GM12874 (cell line): ENCODE results near the gene APBA1.

Experiments used
- TF ChIP-seq, protein P1 (sequence below): IDR thresholded peaks from 2 replicates; pipeline ENCODE4 v1.5.1; 2011; ENCODE audit warnings: low read depth, mild to moderate bottlenecking, control low read depth, low read length, moderate library complexity; ENCODE audit not compliant: insufficient read depth

Gene APBA1

DNA sequence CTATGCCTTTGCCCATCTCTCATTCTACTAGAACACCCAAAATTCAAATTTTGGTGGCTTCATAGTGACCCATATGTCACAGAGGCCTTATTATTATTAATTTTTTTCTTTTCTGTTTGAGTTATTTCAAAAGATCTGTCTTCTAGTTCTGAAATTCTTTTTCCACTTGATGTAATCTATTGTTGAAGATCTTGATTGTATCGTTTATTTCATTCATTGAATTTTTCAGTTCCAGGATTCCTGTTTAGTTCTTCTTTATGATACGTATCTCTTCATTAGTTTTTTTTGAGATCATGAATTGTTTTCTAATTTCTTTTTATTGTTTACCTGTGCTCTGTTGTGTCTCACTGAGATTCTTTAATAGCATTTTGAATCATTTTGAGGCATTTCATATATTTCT lies 24.6 kb upstream of the APBA1 start:
- TF ChIP-seq, protein P1, sequence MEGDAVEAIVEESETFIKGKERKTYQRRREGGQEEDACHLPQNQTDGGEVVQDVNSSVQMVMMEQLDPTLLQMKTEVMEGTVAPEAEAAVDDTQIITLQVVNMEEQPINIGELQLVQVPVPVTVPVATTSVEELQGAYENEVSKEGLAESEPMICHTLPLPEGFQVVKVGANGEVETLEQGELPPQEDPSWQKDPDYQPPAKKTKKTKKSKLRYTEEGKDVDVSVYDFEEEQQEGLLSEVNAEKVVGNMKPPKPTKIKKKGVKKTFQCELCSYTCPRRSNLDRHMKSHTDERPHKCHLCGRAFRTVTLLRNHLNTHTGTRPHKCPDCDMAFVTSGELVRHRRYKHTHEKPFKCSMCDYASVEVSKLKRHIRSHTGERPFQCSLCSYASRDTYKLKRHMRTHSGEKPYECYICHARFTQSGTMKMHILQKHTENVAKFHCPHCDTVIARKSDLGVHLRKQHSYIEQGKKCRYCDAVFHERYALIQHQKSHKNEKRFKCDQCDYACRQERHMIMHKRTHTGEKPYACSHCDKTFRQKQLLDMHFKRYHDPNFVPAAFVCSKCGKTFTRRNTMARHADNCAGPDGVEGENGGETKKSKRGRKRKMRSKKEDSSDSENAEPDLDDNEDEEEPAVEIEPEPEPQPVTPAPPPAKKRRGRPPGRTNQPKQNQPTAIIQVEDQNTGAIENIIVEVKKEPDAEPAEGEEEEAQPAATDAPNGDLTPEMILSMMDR: no peak

DNA sequence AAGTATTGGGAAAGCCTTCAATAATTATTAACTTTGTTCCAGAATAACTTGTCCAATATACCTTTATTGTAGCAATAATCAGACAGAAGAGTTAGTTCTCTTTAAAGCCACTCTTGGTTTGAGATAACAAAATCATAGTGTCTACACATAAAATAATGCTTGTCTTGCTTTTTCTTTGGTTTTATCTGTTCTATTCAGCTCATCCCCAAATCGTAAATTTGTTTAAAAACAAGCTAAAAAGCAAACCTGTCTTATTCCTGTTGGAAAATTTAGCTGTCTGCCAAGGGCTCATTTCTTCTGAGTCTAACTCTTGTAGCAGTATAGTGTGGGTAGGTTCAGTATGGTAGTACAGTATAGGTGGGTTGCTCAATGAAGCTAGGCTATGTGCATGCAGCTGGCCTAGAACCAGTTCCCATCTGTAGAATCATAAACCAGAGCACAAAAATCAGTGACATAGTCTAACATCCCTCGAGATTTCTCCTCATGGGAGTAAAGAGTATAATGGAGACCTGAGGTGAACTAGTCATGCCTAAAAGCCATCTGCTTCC lies 17.9 kb upstream of the APBA1 start:
- TF ChIP-seq, protein P1: no peak

DNA sequence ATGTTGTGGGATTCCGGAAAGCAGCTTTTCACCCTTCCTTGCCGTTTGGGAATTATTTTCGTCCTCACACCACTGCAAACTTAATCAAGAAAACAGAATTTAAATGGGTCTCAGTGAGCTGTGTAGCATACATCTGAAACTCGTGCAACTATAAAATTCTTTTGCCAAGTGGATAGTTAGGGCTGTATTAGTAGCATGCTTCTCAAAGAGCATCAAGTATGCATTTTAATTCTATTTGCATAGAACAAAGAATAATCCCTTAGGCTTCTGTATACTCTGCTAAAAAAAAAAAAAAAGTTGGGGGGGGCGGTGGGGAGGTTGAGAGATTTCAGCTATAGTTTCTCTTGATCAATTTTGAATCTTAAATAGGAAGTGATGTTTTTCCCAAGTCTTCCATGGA lies 11.8 kb upstream of the APBA1 start:
- TF ChIP-seq, protein P1: no peak

DNA sequence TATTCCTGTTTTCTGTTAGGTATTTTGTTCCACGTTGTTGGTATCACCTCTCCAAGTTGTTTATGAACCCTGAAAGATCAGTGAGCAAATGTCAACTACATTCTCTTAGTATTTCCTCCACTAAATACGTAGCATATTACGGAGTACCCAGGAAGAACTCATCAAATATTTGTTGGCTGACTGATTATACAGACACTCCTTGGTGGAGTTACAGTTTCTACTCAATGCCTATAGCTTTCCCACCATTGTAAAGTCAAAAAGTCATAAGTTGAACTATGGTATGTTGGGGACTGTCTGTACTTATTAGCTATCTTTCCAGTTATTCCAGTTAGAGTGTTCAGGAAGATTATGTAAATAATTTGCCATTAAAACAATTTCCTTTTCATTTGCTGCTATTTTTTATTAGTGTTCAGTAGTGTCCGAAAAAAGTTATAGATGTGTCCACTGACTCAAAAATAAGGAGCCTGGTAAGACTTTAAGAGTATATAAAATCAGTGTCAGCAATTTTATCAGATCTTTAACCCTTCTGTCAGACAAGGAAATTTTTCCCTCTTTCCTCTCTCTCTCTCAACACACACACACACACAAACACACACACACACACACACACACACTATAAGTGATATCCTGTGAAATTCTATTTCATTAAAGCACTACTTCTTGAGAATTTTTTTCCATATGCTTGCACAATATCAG lies 6.8 kb upstream of the APBA1 start:
- TF ChIP-seq, protein P1: no peak

DNA sequence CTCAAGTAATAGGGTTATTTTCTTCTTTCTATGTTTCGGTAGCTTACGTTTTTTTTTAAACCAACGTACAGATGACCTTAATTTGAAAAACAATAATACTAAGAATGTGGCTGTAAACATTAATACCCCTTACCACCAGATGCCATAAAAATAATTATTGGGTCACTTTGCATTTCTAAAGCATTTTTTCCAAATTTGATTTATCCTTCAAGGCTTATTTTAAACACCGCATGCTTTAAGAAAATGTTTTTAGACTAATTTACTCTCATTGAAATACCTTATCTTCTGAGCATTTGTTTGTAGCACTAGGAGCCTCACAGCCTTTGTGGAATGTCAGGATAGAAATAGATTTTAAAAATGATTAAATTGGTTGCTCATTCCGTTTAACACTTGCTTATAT lies 5.8 kb upstream of the APBA1 start:
- TF ChIP-seq, protein P1: no peak

DNA sequence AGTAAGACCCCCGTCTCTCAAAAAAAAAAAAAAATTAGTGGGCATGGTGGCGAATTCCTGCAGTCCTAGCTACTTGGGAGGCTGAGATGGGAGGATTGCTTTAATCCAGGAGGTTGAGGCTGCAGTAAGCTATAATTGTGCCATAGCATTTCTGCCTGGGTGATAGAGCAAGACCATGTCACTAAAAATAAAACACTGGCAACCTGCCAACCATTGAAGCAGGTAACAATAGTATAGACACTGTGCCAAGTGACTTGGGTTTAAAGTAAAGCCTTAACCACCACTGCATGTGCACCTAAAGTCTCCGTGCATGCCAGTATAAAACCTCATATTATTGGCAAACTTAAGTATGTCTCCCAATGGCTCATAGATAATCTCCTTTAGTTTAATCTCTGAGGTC lies 3.4 kb upstream of the APBA1 start:
- TF ChIP-seq, protein P1: no peak

DNA sequence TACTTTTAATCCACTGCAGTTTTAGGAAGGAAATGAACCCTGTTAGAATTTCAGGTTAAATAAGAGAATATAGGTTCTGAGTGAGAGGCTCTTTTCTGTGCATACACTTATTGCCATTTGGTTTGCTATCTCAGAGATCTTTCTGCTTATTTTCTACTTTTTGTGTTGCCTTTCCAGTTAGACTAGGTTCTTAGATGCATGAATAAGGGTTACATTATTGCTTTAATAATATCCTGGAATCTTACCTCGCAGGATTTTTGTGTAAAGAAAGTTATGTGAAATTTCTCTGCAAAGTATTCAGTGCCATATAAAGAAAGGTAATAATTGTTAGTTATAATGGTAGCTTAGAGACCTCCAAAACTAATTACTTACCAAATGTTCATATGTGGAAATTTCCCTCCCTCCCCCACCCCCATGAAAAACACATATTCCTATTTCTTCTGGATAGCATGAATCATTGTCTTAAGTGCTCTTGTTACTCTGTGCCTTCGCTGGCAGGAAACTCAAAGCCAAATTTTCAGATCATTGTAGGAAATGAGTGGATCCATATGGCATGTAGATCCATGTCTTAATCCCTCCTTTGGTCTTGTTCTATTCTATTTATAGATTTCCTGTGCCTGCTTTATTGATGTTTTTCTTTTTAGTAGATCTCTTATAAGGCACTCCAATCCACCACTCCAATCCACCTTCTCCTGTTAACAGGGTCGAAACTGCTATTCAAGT lies 2.7 kb upstream of the APBA1 start:
- TF ChIP-seq, protein P1: no peak
